Stimulated activated CD8-positive, alpha-beta memory T cell treated with anti-CD3 and anti-CD28 coated beads, Interleukin-12 subunit alpha, Interleukin-12 subunit beta, amount 100 ng/mL, for 1 hour (primary cell): ENCODE measurements around the gene SPECC1.
"Not testable (repeated sequence)": the region's sequence is repeated elsewhere in the genome, so short reads cannot be mapped to it uniquely, and the experiment has no call there.

Experiments used
- DNase-seq: peaks from one replicate; pipeline ENCODE4 v3.0.0-alpha.2; 2020; ENCODE audit warnings: low read depth

The SPECC1 gene

DNA sequence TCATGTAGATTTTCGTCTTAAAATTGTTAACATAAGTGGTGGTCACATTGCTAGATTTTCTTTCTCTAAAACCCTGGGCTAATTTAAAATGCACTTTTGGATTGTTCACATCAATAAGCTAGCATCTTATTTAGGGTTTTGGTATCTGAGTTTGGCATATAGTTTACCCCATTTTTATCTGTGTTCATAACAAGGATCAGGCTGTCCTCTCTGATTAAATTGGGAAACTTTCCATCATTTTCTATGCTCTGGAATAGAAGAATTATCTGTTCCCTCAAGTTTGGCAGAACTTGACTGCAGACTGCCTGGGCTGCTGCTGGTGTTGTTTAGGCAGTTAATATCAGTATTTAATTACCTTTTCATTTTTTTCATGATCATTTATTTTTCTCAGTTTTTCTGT, 1.8 kb downstream of the SPECC1 start:
- DNase-seq: no peak

- DNase-seq: no peak
Observed at GRCh38 chr17:20012017-20012536, 2.9 kb downstream of the SPECC1 start.

DNA sequence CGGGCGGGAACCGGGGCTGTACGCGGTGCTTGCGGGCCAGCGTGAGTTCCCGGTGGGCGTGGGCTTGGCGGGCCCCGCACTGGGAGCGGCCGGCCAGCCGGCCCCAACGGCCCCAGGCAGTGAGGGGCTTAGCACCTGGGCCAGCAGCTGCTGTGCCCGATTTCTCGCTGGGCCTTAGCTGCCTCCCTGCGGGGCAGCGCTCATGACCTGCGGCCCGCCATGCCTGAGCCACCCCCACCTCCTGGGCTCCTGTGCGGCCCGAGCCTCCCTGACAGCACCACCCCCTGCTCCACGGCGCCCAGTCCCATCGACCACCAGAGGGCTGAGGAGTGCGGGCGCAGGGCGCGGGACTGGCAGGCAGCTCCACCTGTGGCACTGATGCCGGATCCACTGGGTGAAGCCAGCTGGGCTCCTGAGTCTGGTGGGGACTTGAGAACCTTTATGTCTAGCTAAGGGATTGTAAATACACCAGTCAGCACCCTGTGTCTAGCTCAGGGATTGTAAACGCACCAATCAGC, 7.4 kb downstream of the SPECC1 start:
- not testable (repeated sequence) for DNase-seq

GRCh38 chr17:20022701-20023100, 13.5 kb downstream of the SPECC1 start:
- no peak for DNase-seq

DNA sequence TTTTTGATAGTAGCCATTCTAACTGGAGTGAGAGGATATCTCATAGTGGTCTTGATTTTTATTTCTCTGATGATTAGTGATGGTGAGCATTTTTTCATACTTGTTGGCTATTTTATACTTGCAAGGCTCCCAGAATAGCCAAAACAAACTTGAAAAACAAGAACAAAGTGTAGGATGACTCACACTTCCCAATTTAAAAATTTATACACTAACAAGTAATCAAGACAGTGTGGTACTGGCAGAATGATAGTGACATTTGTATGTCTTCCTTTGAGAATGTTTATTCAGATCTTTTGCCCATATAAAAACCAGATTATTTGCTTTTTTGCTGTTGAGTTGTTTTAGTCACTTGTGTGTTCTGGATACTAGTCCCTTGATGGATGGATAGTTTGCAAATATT, 17.8 kb downstream of the SPECC1 start:
- no peak for DNase-seq

DNA sequence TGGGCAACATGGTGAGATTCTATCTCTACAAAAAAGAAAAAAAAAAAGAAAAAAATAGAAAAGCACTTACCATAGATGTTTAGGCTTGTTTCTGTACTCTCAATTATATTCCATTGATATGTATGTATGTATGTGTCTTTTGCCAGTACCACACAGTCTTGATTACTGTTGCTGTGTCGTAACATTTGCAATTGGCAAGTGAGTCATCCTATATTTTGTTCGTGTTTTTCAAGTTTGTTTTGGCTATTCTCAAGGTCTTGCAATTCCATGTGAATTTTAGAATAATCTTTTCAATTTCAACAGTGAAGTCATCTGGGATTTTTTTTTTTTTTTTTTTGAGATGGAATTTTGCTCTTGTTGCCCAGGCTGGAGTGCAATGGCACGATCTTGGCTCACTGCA, 19.3 kb downstream of the SPECC1 start:
- no peak for DNase-seq

DNA sequence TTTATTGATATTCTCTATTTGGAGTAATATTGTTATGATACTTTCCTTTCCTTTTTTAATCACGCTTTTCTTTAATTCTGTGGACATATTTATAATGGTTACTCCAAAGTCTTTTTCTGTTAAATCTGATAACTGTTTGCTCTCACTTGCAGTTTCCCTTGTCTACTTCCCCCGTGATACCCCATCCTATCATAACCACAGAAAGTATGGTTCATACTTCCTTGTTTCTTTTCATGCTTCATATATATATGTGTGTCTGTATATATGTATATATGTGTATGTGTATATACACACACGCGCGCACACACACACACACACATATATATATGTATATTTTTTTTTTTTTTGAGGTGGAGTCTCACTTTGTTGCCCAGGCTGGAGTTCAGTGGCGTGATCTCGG, 23.5 kb downstream of the SPECC1 start:
- DNase-seq: no peak

DNA sequence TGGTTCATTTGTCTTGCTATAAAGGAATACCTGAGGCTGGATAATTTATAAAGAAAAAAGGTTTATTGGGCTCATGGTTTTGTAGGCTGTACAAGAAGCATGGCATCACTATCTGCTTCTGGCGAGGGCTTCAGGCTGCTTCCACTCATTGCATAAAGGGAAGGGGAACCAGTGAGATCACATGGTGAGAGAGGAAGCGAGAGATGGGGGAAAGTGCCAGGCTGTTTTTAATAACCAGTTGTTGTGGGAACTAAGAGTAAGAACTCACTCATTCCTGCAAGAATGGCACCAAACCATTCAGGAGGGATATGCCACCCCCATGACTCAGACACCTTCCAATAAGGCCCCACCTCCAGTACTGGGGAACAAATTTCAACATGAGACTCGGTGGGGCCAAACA, 24.3 kb downstream of the SPECC1 start:
- no peak for DNase-seq

- no peak for DNase-seq
Observed at GRCh38 chr17:20035501-20035900, 26.3 kb downstream of the SPECC1 start.

DNA sequence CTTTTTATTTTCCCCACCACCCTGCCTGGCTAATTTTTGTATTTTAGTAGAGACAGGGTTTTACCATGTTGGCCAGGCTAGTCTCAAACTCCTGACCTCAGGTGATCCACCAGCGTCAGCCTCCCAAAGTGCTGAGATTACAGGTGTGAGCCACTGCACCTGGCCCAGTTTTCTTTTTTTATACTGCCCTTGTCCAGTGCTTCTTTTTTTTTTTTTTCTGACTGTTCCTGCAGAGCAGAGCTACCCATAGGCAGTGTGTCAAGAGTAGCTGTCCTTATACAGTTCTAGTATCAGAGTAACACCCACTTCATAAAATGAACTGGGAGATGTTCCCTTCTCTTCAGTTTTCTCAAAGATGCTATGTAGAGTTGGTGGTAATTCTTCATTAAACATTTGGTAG, 28.1 kb downstream of the SPECC1 start:
- DNase-seq: not testable (repeated sequence)

GRCh38 chr17:20039037-20039436, 29.9 kb downstream of the SPECC1 start:
- no peak for DNase-seq

- DNase-seq: no peak
Observed at GRCh38 chr17:20040216-20040615, 31.1 kb downstream of the SPECC1 start.

GRCh38 chr17:20043021-20043420, 33.9 kb downstream of the SPECC1 start:
- no peak for DNase-seq

DNA sequence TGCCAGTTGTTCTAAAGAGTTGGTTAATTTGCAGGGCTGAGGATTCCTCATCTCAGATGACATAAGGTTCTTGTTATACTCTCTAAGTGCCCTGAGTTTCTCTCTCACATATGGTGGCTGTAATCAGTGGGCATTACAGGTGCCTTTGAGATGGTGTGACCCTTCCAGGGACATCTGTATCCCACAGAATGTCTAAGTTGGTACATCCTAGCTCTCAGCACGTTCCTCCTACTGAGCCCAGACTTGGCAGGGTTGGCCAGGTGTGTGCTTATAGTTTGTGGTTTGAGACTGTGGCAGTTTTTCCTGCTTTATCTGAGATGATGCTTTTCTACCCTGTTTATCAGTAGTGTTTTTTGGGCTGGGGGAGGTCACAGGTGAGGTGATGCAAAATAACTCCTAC, 36.3 kb downstream of the SPECC1 start:
- no peak for DNase-seq

DNA sequence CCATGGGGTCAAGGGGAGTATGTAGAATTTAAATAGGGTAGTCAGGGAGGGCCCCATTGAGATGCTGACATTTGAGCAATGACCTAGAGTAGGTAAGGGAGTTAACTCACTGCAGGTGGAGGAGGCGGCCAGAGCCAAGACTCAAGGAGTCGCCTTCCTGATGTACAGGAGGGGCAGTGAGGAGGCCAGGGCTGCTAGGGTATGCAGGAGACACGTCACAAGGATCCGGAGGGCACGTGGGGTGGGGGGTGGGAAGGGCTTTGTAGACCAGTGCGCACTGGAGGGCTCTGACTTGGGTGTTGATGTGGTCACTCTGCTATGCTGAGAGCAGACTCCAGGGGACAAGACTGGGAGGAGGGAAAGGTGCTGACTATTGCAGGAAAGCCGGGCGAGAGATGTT, 37.5 kb downstream of the SPECC1 start:
- no peak for DNase-seq

GRCh38 chr17:20051624-20052023, 42.5 kb downstream of the SPECC1 start:
- no peak for DNase-seq

- DNase-seq: no peak
Observed at GRCh38 chr17:20053361-20053964, 44.3 kb downstream of the SPECC1 start.

GRCh38 chr17:20059728-20060188, 50.6 kb downstream of the SPECC1 start:
- no peak for DNase-seq

- no peak for DNase-seq
Observed at GRCh38 chr17:20063665-20064648, 54.8 kb downstream of the SPECC1 start.

DNA sequence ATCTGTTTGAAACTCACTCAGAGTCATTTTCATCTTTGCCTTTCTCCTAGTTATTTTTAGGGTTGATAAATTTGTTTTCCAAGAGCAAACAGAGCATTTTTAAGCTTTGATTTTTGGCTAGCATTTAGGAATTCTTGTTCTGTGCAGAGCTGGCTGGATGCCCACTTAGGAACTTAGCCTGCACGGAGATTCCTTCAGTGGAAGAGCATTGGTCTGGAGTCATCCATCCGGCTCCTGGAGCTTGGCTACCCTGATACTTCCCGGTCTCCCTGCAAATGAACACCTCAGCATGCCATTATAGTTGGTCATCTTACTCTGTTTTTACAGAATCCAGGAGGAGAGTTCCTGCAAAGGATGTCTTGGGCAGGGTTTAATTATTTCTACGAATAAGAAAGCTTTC, 57.1 kb downstream of the SPECC1 start:
- no peak for DNase-seq

DNA sequence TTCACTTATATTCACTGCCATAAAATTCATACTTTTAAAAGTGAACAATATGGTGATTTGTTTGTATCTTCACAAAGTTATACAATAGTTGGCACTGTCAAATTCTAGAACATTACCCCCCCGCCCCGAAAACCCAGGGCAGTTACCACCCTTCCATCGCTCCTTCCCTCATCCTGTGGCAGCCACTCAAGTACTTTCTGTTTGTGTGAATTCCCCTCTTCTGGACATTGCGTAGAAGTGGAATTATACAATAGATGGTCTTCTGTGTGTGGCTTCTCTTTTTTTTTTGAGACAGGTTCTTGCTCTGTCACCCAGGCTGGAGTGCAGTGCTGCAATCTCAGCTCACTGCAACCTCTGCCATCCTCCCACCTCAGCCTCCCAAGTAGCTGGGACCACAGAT, 58.6 kb downstream of the SPECC1 start:
- DNase-seq: no peak

- DNase-seq: no peak
Observed at GRCh38 chr17:20068445-20068844, 59.3 kb downstream of the SPECC1 start.
